Mammary epithelial cell (primary cell): ENCODE data around the gene ILF3.

Experiments used
- EZH2 ChIP-seq: IDR thresholded peaks from 2 replicates; pipeline ENCODE4 v1.6.1; 2012; ENCODE audit warnings: low read length, inconsistent platforms, borderline replicate concordance
- TF ChIP-seq, protein P1 (sequence below), 2 donors: IDR thresholded peaks in 1 of 2; conservative IDR thresholded peaks in 1 of 2; 2 replicates each; pipeline ENCODE4 v1.5.1; 2011 to 2012; ENCODE audit warnings: inconsistent platforms in 2 of 2, low read length in 2 of 2, mild to moderate bottlenecking in 2 of 2, control low read depth in 1 of 2, low read depth in 1 of 2; ENCODE audit not compliant: insufficient read depth in 1 of 2; ENCODE audit errors: extremely low read depth in 1 of 2

DNA sequence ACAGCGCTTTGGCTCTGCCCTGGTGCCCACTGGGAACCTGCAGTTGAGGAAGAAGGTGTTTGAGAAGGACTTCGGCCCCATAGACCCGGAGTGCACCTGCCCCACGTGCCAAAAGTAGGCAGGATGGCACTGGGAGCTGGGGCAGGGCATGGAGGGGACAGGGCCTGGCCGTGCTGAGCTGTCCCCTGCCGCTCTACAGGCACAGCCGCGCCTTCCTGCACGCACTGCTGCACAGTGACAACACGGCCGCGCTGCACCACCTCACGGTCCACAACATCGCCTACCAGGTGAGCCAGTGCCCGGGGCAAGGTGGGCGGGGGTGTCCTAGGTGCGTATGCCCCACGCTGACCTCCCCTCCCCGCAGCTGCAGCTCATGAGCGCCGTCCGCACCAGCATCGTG, 58.6 kb downstream of the ILF3 start:
- TF ChIP-seq, protein P1, sequence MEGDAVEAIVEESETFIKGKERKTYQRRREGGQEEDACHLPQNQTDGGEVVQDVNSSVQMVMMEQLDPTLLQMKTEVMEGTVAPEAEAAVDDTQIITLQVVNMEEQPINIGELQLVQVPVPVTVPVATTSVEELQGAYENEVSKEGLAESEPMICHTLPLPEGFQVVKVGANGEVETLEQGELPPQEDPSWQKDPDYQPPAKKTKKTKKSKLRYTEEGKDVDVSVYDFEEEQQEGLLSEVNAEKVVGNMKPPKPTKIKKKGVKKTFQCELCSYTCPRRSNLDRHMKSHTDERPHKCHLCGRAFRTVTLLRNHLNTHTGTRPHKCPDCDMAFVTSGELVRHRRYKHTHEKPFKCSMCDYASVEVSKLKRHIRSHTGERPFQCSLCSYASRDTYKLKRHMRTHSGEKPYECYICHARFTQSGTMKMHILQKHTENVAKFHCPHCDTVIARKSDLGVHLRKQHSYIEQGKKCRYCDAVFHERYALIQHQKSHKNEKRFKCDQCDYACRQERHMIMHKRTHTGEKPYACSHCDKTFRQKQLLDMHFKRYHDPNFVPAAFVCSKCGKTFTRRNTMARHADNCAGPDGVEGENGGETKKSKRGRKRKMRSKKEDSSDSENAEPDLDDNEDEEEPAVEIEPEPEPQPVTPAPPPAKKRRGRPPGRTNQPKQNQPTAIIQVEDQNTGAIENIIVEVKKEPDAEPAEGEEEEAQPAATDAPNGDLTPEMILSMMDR (conservative IDR thresholded peaks at IDR 0.05 in 1 of 2, IDR thresholded peaks at IDR 0.05 in 1 of 2; ENCODE audit: extremely low read depth in 1 of 2, insufficient read depth in 1 of 2, low read depth in 1 of 2, low read length in 2 of 2): no peak
- no peak for TF ChIP-seq EZH2
